Skeletal muscle satellite cell (primary cell): ENCODE data around the gene ZBTB8OS. TPM values are rescaled to one million over a fixed set of nuclear protein-coding genes. Genes with fewer than 3 reads are reported as not detected.
"Not testable (repeated sequence)": the region's sequence is repeated elsewhere in the genome, so short reads cannot be mapped to it uniquely, and the experiment has no call there.

Source experiments
- H3K27me3 ChIP-seq: 2 replicates; pipeline ENCODE4 v1.7.0; 2013; ENCODE audit warnings: low read length; ENCODE audit not compliant: control insufficient read depth, insufficient read depth
- H3K36me3 ChIP-seq: 2 replicates; pipeline ENCODE4 v1.7.0; 2013; ENCODE audit warnings: mild to moderate bottlenecking, control low read depth, low read length; ENCODE audit not compliant: insufficient read depth
- H3K4me1 ChIP-seq: 2 replicates; pipeline ENCODE4 v1.7.0; 2013; ENCODE audit warnings: low read length; ENCODE audit not compliant: control insufficient read depth, insufficient read depth
- H3K4me2 ChIP-seq: 2 replicates; pipeline ENCODE4 v1.7.0; 2013; ENCODE audit warnings: mild to moderate bottlenecking, low read length
- H3K4me3 ChIP-seq: 2 replicates; pipeline ENCODE4 v1.7.0; 2013; ENCODE audit warnings: low read length
- H3K9ac ChIP-seq: 2 replicates; pipeline ENCODE4 v1.7.0; 2013; ENCODE audit warnings: mild to moderate bottlenecking, low read depth, low read length, moderate library complexity
- H3K9me3 ChIP-seq: replicated peaks from 2 replicates; pipeline ENCODE4 v1.7.0; 2013; ENCODE audit warnings: mild to moderate bottlenecking, control low read depth, low read length
- total RNA-seq: library from RNA; depleted of rRNA; stranded (reverse); fragments of >200 nt; gene quantifications from 2 replicates; pipeline ENCODE4 v1.2.3, GENCODE V29; 2012; rRNA removed

The ZBTB8OS gene
- 29.4 and 38.0 TPM in 2 replicates for total RNA-seq

- Histone ChIP-seq H3K9ac (peak within 1 kb of the TSS; percentile 97), H3K36me3 (peaks cover 25% of the 10 kb centered on the region), H3K9me3 (no peaks in the 10 kb centered on the region), H3K4me3 (peak within 1 kb of the TSS; percentile 93), H3K4me1 (peaks cover 34% of the 10 kb centered on the region), H3K4me2 (peak within 1 kb of the TSS; percentile 97), H3K27me3 (no peaks in the 10 kb centered on the region)
Measured at GRCh38 chr1:32650248-32650751, at the start of gene ZBTB8OS. Gene ZBTB8OS (minus strand): TSS chr1:32650550. CDS start chr1:32650529, 21 bp downstream.

GRCh38 chr1:32696996-32697395 lies 46.6 kb upstream of the ZBTB8OS start:
- H3K36me3 ChIP-seq, result peaks cover 34% of the 10 kb centered on the region
- not testable (repeated sequence) for H3K9ac ChIP-seq, H3K27me3 ChIP-seq, H3K4me2 ChIP-seq, H3K9me3 ChIP-seq, H3K4me3 ChIP-seq
- H3K4me1 ChIP-seq, result peaks cover 28% of the 10 kb centered on the region

- Histone ChIP-seq H3K9me3 (no peaks in the 10 kb centered on the region), H3K4me3 (no peak overlapping the region), H3K4me1 (peaks cover 18% of the 10 kb centered on the region)
Measured at GRCh38 chr1:32696041-32696440, 45.7 kb upstream of the ZBTB8OS start.

GRCh38 chr1:32695098-32695904 lies 45.0 kb upstream of the ZBTB8OS start:
- peak overlapping the region; percentile 9 for H3K9ac ChIP-seq
- H3K4me3 ChIP-seq, result no peak overlapping the region
- H3K4me2 ChIP-seq, result peak overlapping the region; percentile 13
- H3K36me3 ChIP-seq, result peaks cover 35% of the 10 kb centered on the region
- H3K9me3 ChIP-seq, result no peaks in the 10 kb centered on the region
- peaks cover 17% of the 10 kb centered on the region for H3K4me1 ChIP-seq
- H3K27me3 ChIP-seq, result no peaks in the 10 kb centered on the region

More at GRCh38 chr1:32696041-32696440, 45.7 kb upstream of the ZBTB8OS start:
- Histone ChIP-seq H3K9ac (no peak overlapping the region), H3K4me2 (no peak overlapping the region), H3K27me3 (no peaks in the 10 kb centered on the region), H3K36me3 (peaks cover 35% of the 10 kb centered on the region)

- Histone ChIP-seq H3K27me3 (no peaks in the 10 kb centered on the region), H3K4me1 (peaks cover 17% of the 10 kb centered on the region), H3K9ac (no peak overlapping the region), H3K4me2 (no peak overlapping the region), H3K4me3 (no peak overlapping the region), H3K36me3 (peaks cover 38% of the 10 kb centered on the region), H3K9me3 (no peaks in the 10 kb centered on the region)
Measured at GRCh38 chr1:32693455-32694174, 43.3 kb upstream of the ZBTB8OS start.

DNA sequence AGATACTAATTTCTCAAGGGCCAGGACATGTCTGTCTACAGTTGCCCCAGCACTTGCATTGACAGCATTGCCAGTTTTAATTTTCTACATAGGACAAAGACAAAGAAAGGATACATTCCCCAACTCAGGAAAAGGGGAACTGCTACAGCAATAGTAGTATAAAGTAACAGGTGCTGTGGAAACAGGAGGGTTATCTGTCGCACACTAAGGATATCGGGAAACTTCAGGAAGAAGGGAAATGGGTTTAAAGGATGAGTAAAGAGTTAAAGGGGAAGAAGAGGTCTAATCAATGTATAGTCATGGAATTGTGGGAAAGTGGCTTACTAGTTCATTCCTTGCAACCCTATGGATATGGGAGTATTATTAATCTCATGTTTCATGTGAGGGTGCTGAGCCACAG lies 36.0 kb upstream of the ZBTB8OS start:
- H3K4me3 ChIP-seq, result no peak overlapping the region
- H3K9ac ChIP-seq, result no peak overlapping the region
- H3K4me1 ChIP-seq, result peaks cover 17% of the 10 kb centered on the region
- H3K9me3 ChIP-seq, result no peaks in the 10 kb centered on the region
- peaks cover 53% of the 10 kb centered on the region for H3K36me3 ChIP-seq
- H3K4me2 ChIP-seq, result no peak overlapping the region
- no peaks in the 10 kb centered on the region for H3K27me3 ChIP-seq

DNA sequence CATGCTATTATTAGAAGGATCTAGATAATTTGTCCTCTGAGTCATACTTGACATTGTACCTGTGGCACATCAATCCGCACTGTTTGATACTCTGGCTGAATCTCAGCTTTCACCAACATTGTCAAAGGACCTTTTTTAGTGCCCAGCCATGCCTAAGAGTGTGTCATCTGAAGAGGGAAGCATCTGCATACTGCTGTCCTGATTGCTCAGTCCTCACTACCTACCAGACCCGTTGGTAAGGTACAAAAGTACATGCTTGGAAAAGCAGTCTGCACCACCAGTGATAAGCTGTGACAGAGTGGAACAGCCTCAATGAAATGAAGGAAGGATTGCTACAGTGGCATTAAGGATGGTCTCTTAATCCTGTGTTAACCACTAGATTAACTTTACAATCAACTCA lies 35.1 kb upstream of the ZBTB8OS start:
- Histone ChIP-seq H3K27me3 (no peaks in the 10 kb centered on the region), H3K4me2 (no peak overlapping the region), H3K9me3 (no peaks in the 10 kb centered on the region), H3K36me3 (peaks cover 62% of the 10 kb centered on the region), H3K9ac (no peak overlapping the region), H3K4me3 (no peak overlapping the region), H3K4me1 (peaks cover 17% of the 10 kb centered on the region)

- Histone ChIP-seq H3K9ac (peak overlapping the region; percentile 8), H3K9me3 (no peaks in the 10 kb centered on the region), H3K4me2 (no peak overlapping the region), H3K27me3 (no peaks in the 10 kb centered on the region), H3K4me3 (no peak overlapping the region), H3K4me1 (peaks cover 17% of the 10 kb centered on the region), H3K36me3 (peaks cover 67% of the 10 kb centered on the region)
Measured at GRCh38 chr1:32684167-32684811, 33.9 kb upstream of the ZBTB8OS start.

DNA sequence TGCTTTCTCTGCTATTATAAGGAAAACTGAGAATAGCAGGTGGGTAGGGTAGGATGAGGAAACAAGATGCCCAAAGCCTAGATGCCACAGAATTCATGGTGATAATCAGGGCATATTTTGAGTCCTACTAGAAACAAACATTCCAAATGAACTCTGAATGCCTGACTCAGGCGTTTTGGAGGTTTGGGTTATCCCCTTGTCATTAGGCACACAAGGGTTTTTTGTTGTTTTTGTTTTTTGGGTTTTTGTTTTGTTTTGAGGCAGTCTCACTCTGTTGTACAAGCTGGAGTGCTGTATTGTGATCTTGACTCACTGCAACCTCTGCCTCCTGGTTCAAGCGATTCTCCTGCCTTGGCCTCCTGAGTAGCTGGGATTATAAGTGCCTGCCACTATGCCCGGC lies 33.0 kb upstream of the ZBTB8OS start:
- H3K36me3 ChIP-seq, result peaks cover 72% of the 10 kb centered on the region
- no peak overlapping the region for H3K9ac ChIP-seq
- H3K4me1 ChIP-seq, result peaks cover 17% of the 10 kb centered on the region
- no peak overlapping the region for H3K4me3 ChIP-seq
- no peak overlapping the region for H3K4me2 ChIP-seq
- no peaks in the 10 kb centered on the region for H3K27me3 ChIP-seq
- H3K9me3 ChIP-seq, result no peaks in the 10 kb centered on the region

DNA sequence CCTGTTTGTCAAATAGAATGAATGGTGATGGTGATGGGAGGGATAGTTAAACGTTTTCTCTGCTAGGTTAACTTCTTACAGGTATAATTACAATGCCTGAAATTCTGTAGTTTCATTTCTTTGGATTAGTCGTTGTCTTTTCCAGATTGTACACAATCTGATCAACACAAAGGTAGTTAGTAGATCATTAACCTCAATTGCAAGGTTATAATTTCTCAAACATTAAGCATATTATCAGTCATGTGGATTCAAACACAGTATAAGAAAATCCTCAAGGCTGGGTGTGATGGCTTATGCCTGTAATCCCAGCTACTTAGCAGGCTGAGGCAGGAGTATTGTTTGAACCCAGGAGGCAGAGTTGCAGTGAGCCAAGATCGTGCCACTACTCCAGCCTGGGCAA lies 31.6 kb upstream of the ZBTB8OS start:
- no peak overlapping the region for H3K9ac ChIP-seq
- H3K9me3 ChIP-seq, result no peaks in the 10 kb centered on the region
- H3K4me1 ChIP-seq, result peaks cover 17% of the 10 kb centered on the region
- no peaks in the 10 kb centered on the region for H3K27me3 ChIP-seq
- H3K4me3 ChIP-seq, result no peak overlapping the region
- peaks cover 78% of the 10 kb centered on the region for H3K36me3 ChIP-seq
- H3K4me2 ChIP-seq, result no peak overlapping the region

DNA sequence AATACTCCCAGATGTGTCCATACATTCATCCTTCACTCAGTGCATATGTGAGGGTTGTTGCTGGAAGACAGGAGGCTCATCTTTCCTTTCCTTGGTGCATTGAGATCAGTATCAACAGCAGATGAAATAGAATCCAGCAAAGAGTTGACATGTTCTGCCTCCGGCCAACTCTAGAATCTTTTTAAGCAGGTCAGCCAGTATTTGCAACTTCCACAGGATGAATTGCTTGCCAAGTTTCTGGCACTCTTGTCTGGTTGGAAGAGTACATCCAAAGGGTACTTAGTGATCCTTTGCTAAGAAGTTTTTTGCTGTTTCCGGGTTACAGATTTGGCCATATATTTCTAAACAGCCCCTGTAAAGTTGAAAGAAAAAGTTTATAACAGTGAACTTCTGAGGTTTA lies 31.2 kb upstream of the ZBTB8OS start:
- peaks cover 79% of the 10 kb centered on the region for H3K36me3 ChIP-seq
- no peaks in the 10 kb centered on the region for H3K27me3 ChIP-seq
- no peak overlapping the region for H3K4me3 ChIP-seq
- H3K9ac ChIP-seq, result no peak overlapping the region
- H3K4me2 ChIP-seq, result no peak overlapping the region
- peaks cover 17% of the 10 kb centered on the region for H3K4me1 ChIP-seq
- no peaks in the 10 kb centered on the region for H3K9me3 ChIP-seq
